Measurements from ENCODE around the gene EHD4. TPM values are rescaled to one million over a fixed set of nuclear protein-coding genes. Genes with fewer than 3 reads are reported as not detected.

EHD4 gene
- polyA plus RNA-seq, 2 of the 4 experiments (the other 2 are of a cell fraction) = 8.2 to 9.0 TPM

- Histone ChIP-seq H3K4me1 (0 out of 3 replicates have a peak, but pooled peaks cover 5% of the 10 kb centered on the region), H3K4me2 (no peak overlapping the region), H3K4me3 (no peak overlapping the region), H3K27ac (no peak overlapping the region), H3K9me3 (no peaks in the 10 kb centered on the region)
- 96% methylated on average over 8 of the region's 13 CpGs for WGBS (ENCODE audit: missing lambda C conversion rate)
- DNase-seq (ENCODE audit: low read depth in 1 of 2, low spot score in 1 of 2) (no peak), FAIRE-seq (no peak), ATAC-seq (no peak)
- CTCF ChIA-PET = interaction anchor here (0.7 to 2.4 kb wide), 15 partner anchors 10 to 437 kb away, joined by 3 to 25 read pairs (median 7); partner anchors contain the start of genes MAPKBP1 and SPTBN5
- no peak for TF ChIP-seq CHD4 (IDR thresholded peaks at IDR 0.05; ENCODE audit: borderline replicate concordance)
- TF ChIP-seq POLR2AphosphoS2 (conservative IDR thresholded peaks at IDR 0.05; ENCODE audit: low read length) = no peak
- no peak for TF ChIP-seq MAZ (IDR thresholded peaks at IDR 0.05; ENCODE audit: borderline replicate concordance, low read depth, low read length)
- TF ChIP-seq RFX5 (IDR thresholded peaks at IDR 0.05) = no peak
- no peak for TF ChIP-seq SMC3 (IDR thresholded peaks at IDR 0.05)
- POLR2A ChIA-PET = interaction anchor here (1.4 kb wide), 1 partner anchor 130 kb away, joined by 3 read pairs; the partner anchor contains the start of gene MAPKBP1
These were observed 68.6 kb downstream of the EHD4 start for GRCh38 chr15:41903782-41904181.

- 87% methylated on average over 5 of the region's 5 CpGs for whole genome bisulfite sequencing (ENCODE audit: missing lambda C conversion rate)
- Histone ChIP-seq H3K4me1 (0 out of 3 replicates have a peak, but pooled peaks cover 5% of the 10 kb centered on the region), H3K9me3 (no peaks in the 10 kb centered on the region), H3K4me2 (no peak overlapping the region), H3K27ac (no peak overlapping the region), H3K4me3 (no peak overlapping the region)
- POLR2A ChIA-PET = no interaction called here
- TF ChIP-seq, protein P1, sequence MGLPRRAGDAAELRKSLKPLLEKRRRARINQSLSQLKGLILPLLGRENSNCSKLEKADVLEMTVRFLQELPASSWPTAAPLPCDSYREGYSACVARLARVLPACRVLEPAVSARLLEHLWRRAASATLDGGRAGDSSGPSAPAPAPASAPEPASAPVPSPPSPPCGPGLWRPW (IDR thresholded peaks at IDR 0.05) = no peak
- TF ChIP-seq HOXB13 (CRISPR knock-in tag; IDR thresholded peaks at IDR 0.05; ENCODE audit: low read depth) (no peak), HMGXB4 (CRISPR knock-in tag; IDR thresholded peaks at IDR 0.05; ENCODE audit: borderline replicate concordance) (no peak), NPAS2 (CRISPR knock-in tag; IDR thresholded peaks at IDR 0.05; ENCODE audit: borderline replicate concordance) (no peak), CBX2 (IDR thresholded peaks at IDR 0.05; ENCODE audit: borderline replicate concordance, low read depth) (no peak), CHD4 (IDR thresholded peaks at IDR 0.05; ENCODE audit: borderline replicate concordance) (no peak), HOXA7 (CRISPR knock-in tag; IDR thresholded peaks at IDR 0.05) (no peak), ESRRA (IDR thresholded peaks at IDR 0.05; ENCODE audit: borderline replicate concordance, low read length) (no peak), BCL3 (IDR thresholded peaks at IDR 0.05) (no peak), RFX5 (IDR thresholded peaks at IDR 0.05) (no peak), RNF2 (IDR thresholded peaks at IDR 0.05; ENCODE audit: borderline replicate concordance, low read depth) (no peak), ZSCAN20 (CRISPR knock-in tag; IDR thresholded peaks at IDR 0.05) (no peak), TP53 (CRISPR knock-in tag; IDR thresholded peaks at IDR 0.05) (no peak), EHF (CRISPR knock-in tag; IDR thresholded peaks at IDR 0.05) (no peak)
- CTCF ChIA-PET = interaction anchor here (0.6 to 1.6 kb wide), 2 partner anchors 71 to 206 kb away, joined by 3 read pairs; partner anchors contain the start of gene EHD4
- ATAC-seq (no peak), DNase-seq (ENCODE audit: low read depth in 1 of 2, low spot score in 1 of 2) (no peak), FAIRE-seq (no peak)
These were observed 70.9 kb downstream of the EHD4 start for GRCh38 chr15:41901431-41901830.

- TF ChIP-seq FOSB (CRISPR knock-in tag; IDR thresholded peaks at IDR 0.05) (no peak), BHLHE40 (IDR thresholded peaks at IDR 0.05; ENCODE audit: low read depth, low read length) (no peak), SMC3 (IDR thresholded peaks at IDR 0.05) (no peak), PBX3 (IDR thresholded peaks at IDR 0.05) (no peak), PHF8 (IDR thresholded peaks at IDR 0.05; ENCODE audit: borderline replicate concordance, low read depth) (no peak)
- ATAC-seq (no peak), FAIRE-seq (no peak), DNase-seq (ENCODE audit: low read depth in 1 of 2, low spot score in 1 of 2) (no peak)
- Histone ChIP-seq H3K4me2 (no peak overlapping the region), H3K4me3 (no peak overlapping the region), H3K9me3 (no peaks in the 10 kb centered on the region), H3K4me1 (0 out of 3 replicates have a peak, but pooled peaks cover 5% of the 10 kb centered on the region), H3K27ac (no peak overlapping the region)
- 93% methylated on average over 27 of the region's 36 CpGs for WGBS (ENCODE audit: missing lambda C conversion rate)
- CTCF ChIA-PET = interaction anchor here (0.6 to 1.6 kb wide), 2 partner anchors 72 to 205 kb away, joined by 3 read pairs; partner anchors contain the start of gene EHD4
- POLR2A ChIA-PET = no interaction called here
These were observed 71.6 kb downstream of the EHD4 start for GRCh38 chr15:41900526-41901380.

All from A549 (cell line).